Measurements from ENCODE around the gene CCNL1.

CCNL1 gene

DNA sequence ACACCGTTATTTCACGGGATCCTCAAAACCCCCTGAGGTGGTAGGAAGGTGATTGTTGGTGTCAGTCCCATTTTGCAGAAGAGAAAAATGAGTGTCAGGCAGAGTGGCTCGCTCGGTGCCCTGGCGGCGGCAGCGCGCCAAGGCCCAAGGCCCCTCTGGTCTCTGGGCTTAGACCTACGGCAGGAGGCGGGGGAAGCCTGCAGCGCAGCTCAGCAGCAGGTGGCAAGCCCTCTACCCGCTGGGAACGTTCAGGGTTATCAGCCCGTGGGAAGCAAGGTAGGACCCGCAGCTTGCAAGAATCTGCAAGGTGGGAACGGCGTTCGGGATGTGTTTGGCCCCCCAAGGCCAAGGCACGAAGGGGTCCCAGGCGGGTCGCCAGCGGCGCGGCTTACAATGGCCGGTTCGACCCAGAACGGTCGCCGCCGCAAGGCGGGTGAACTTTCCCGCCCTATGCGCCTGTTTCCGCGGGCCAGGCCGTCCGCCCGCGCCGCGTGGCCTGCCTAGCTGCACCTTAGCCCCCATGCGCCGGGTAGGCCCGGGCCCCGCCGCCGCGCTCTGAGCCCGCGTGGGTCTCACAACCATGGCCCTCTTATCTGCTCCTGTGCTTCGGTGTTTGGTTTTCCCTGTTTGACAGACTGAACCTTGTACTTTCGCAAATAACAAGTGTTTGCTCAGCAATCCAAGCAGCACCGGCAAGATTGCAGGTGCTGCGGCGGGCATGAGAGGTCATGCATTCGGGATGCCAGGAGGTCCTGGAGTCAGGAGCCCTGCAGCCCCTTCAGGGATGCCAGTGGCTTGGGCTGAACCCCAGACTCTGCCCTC is 39.7 kb downstream of the CCNL1 start:
- TF ChIP-seq, protein P1, sequence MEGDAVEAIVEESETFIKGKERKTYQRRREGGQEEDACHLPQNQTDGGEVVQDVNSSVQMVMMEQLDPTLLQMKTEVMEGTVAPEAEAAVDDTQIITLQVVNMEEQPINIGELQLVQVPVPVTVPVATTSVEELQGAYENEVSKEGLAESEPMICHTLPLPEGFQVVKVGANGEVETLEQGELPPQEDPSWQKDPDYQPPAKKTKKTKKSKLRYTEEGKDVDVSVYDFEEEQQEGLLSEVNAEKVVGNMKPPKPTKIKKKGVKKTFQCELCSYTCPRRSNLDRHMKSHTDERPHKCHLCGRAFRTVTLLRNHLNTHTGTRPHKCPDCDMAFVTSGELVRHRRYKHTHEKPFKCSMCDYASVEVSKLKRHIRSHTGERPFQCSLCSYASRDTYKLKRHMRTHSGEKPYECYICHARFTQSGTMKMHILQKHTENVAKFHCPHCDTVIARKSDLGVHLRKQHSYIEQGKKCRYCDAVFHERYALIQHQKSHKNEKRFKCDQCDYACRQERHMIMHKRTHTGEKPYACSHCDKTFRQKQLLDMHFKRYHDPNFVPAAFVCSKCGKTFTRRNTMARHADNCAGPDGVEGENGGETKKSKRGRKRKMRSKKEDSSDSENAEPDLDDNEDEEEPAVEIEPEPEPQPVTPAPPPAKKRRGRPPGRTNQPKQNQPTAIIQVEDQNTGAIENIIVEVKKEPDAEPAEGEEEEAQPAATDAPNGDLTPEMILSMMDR (IDR thresholded peaks at IDR 0.05; ENCODE audit: extremely low read depth, missing control alignments), result no peak
- no peak for DNase-seq (ENCODE audit: low spot score)

DNA sequence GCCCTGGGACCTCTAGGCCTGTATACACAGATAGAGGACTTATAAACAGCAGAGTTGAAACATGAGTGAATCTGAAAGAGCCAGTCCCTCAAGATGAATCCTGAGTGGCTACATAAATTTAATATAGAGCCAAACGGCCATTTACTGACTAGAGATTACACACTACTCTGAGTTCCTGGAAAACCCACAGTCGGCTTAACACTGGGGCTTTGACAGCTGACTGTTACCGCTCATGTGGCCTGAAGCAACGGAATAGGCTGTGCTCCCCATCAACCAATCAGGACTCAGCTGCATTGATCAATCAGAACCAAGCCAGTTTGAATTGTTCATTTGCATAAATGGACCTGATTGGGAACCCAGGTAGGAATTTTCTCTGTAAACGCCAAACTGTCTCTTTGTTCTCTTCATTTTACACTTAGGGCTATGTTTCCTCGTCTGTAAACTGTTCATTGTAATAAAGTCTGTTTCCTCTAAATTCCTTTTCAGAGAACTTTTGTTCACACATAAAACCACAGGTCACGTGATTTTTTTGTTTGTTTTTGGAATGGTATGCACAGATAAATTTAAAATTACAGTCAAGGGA is 40.5 kb downstream of the CCNL1 start:
- DNase-seq (ENCODE audit: low spot score), result no peak
- TF ChIP-seq, protein P1 (IDR thresholded peaks at IDR 0.05; ENCODE audit: extremely low read depth, missing control alignments), result no peak

DNA sequence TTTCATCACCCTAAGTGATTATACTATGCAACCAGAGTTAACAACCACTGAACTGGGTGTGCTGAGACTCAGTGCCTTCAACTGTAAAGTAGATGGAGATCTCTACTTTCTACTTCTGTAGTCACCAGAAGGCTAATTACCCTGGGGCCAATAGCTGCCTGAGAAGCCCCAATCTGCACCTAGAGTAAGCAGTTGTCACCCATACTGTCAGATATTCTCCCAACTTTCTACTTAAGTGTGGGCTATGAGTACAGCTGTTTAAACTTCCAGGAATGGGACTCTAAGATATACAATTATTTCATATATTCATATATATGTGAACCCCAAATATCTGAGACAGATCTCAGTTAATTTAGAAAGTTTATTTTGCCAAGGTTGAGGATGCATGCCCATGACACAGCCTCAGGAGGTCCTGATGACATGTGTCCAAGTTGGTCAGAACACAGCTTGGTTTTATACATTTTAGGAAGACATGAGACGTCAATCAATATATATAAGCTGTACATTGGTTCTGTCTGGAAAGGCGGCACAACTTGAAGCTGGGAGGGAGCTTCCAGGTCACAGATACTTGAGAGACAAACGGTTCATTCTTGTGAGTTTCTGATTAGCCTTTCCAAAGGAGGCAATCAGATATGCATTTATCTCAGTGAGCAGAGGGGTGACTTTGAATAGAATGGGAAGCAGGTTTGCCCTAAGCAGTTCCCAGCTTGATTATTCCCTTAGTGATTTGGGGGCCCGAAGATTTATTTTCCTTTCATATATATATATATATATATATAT is 41.9 kb downstream of the CCNL1 start:
- TF ChIP-seq, protein P1 (IDR thresholded peaks at IDR 0.05; ENCODE audit: extremely low read depth, missing control alignments), result no peak
- no peak for DNase-seq (ENCODE audit: low spot score)

DNA sequence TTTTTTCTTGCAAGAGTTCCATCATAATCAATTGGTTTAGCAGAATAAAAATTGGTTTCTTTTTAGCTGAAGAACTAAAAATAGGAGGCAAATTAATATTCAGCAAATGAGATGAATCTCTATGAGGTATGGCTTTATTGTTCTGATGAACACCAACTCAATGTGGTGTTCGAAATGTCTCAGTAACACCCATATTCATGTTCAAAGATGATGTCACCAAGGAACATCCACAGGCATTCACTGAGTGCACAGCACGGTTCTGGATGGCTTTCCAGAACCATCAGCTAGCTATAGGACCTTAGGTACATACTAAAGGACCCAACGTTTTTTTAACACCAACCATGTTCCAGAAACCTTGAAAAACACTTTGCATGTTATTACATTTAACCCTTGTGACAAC is 42.7 kb downstream of the CCNL1 start:
- no peak for DNase-seq (ENCODE audit: low spot score)
- TF ChIP-seq, protein P1 (IDR thresholded peaks at IDR 0.05; ENCODE audit: extremely low read depth, missing control alignments), result no peak

DNA sequence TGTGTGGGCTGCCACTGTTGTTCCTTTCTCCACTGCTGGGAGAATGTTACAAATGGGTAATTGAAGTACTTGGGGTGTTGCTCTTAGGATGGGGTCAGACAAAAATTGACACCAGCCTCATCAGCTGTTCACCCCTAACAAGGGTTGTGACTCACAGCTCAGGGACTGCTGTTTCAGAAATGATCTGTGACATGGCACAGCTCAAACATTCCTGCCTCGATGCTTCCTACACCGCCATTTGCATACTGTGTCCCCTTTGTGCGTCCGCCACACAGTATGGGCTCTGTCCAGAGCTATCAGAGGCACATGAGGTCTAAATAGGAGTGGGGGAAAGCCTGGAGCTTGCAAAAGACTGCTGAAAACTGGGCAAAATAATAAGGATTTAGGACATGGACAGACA is 43.9 kb downstream of the CCNL1 start:
- no peak for DNase-seq (ENCODE audit: low spot score)
- TF ChIP-seq, protein P1 (IDR thresholded peaks at IDR 0.05; ENCODE audit: extremely low read depth, missing control alignments), result no peak

DNA sequence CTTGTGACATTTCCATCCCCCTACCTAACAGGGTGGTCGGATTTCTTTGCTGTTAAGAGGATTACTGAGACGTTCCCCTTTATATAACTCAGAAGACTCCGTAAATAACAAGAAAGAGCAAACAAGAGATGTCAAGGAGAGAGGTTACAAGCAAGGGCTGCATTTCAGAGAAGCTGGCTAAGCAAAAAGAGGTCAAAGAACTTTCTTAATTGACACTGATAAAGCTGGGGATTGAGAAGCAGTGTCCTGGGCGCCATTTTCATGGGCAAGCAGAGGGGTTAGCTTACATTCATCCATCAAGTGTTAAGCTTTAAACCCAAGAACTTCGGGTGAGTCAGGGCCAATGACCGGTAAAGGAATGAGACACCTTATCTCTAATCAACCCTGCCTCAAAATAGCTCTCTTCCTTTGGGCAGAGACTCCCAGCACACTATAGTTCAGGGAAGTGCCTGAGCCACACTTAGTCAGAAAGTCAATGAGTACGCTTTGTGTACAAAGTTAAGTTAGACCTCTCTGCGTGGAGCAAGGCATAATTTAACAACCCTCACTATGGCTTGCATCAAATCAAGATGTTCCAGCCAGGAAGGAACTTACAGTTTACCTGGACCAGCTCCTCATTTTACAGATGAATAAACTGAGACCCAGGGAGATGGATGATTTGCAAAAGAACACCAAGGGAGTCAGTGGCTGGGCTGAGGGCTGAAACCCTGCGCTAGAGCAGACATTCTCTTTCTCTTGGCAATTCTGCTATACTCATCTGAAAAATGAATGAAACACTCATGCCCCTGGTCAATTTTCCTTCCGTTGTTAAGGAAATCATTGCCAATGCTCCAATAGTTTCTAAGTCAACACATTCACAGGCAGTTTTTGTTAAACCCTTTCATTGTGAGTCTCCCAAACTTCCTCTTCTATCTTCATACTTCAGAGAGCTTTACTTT is 44.6 kb downstream of the CCNL1 start:
- DNase-seq (ENCODE audit: low spot score), result no peak
- TF ChIP-seq, protein P1 (IDR thresholded peaks at IDR 0.05; ENCODE audit: extremely low read depth, missing control alignments), result no peak

Data from GM20000 (cell line).